HepG2 (cell line): Measurements from ENCODE around the gene STK32B. TPM values are rescaled to one million over a fixed set of nuclear protein-coding genes. Genes with fewer than 3 reads are reported as not detected.

Experiments
- ATAC-seq: fragments of 200-7000 bp; cut with Tn5 transposase; 3 replicates; pipeline ENCODE4 v1.9.1; 2020; ENCODE audit warnings: mild to moderate bottlenecking, moderate library complexity
- BruUV-seq: library from RNA; stranded (reverse); fragments of 400-500 nt; replicated peaks from 2 replicates; lab custom pipeline; 2021; lab: Mats Ljungman, UMichigan
- CTCF ChIA-PET: fragments of 300-600 bp; formaldehyde crosslinking; extraction: SDS; loops from one replicate; lab custom pipeline; 2021; ENCODE audit warnings: low total read pairs, inconsistent platforms, low intra/inter-chr PET ratio; lab: Yijun Ruan, JAX
- POLR2A ChIA-PET: fragments of 350-600 bp; sonication (Branson Sonifier 250); formaldehyde crosslinking; loops from one replicate; lab custom pipeline; 2020; ENCODE audit warnings: antibody characterized with exemption, inconsistent platforms; lab: Yijun Ruan, JAX
- DNase-seq: peaks from one replicate; pipeline ENCODE4 v3.0.0-alpha.2; 2015; ENCODE audit warnings: low spot score
- FAIRE-seq: peaks from 3 replicates; lab custom pipeline; 2011; peaks lifted over from hg19 to GRCh38; lab: Jason Lieb, UNC
- H2AFZ ChIP-seq: one replicate; pipeline ENCODE4 v1.6.1; 2011; ENCODE audit warnings: low read length, inconsistent platforms
- H3K27ac ChIP-seq: fragments of 300-600 bp; 3 replicates; pipeline ENCODE4 v1.8.0; 2011; ENCODE audit warnings: mixed run types, mild to moderate bottlenecking, mixed read lengths, low read length, inconsistent platforms; ENCODE audit not compliant: insufficient read depth; ENCODE audit errors: extremely low read length
- H3K27me3 ChIP-seq, 2 experiments: fragments of 200-600 bp in 1 of 2; 2 replicates in 1 of 2; 3 replicates in 1 of 2; pipeline versions ENCODE4 v1.6.0 to v1.8.0; 2011; ENCODE audit warnings: low read length in 2 of 2, mild to moderate bottlenecking in 2 of 2, moderate library complexity in 2 of 2, inconsistent platforms in 1 of 2; ENCODE audit not compliant: insufficient read depth in 2 of 2, control insufficient read depth in 1 of 2
- H3K36me3 ChIP-seq, 2 experiments: fragments of 200-600 bp in 1 of 2; replicated peaks in 1 of 2; 2 replicates in 1 of 2; 3 replicates in 1 of 2; pipeline versions ENCODE4 v1.5.1 to v1.8.0; 2011; ENCODE audit warnings: low read length in 2 of 2, inconsistent platforms in 1 of 2; ENCODE audit not compliant: insufficient read depth in 2 of 2, control insufficient read depth in 1 of 2
- H3K4me1 ChIP-seq: 2 replicates; pipeline ENCODE4 v1.5.1; 2012; ENCODE audit warnings: low read length, inconsistent platforms; ENCODE audit not compliant: insufficient read depth
- H3K4me2 ChIP-seq: 2 replicates; pipeline ENCODE4 v1.6.0; 2011; ENCODE audit warnings: low read depth, low read length, inconsistent platforms
- H3K4me3 ChIP-seq, 3 experiments: fragments of 200-600 bp in 1 of 3; sonication (generic), shearing (Covaris generic) in 1 of 3; replicated peaks in 1 of 3; 2 replicates each; pipeline ENCODE4 v1.5.1; 2011 to 2016; ENCODE audit warnings: low read length in 3 of 3, inconsistent platforms in 2 of 3, low read depth in 2 of 3, mild to moderate bottlenecking in 2 of 3, control low read depth in 1 of 3, mixed read lengths in 1 of 3; ENCODE audit not compliant: insufficient read depth in 1 of 3
- H3K79me2 ChIP-seq: one replicate; pipeline ENCODE4 v1.6.1; 2011; ENCODE audit warnings: low read length, inconsistent platforms; ENCODE audit not compliant: insufficient read depth
- H3K9ac ChIP-seq: 2 replicates; pipeline ENCODE4 v1.6.0; 2011; ENCODE audit warnings: mild to moderate bottlenecking, low read depth, low read length, inconsistent platforms; ENCODE audit not compliant: insufficient read depth
- H3K9me3 ChIP-seq: 2 replicates; pipeline ENCODE4 v1.5.1; 2012; ENCODE audit warnings: mild to moderate bottlenecking, low read length
- H4K20me1 ChIP-seq: 2 replicates; pipeline ENCODE4 v1.6.0; 2011; ENCODE audit warnings: inconsistent platforms, mild to moderate bottlenecking, low read length, moderate library complexity; ENCODE audit not compliant: insufficient read depth
- EZH2 ChIP-seq: conservative IDR thresholded peaks from 2 replicates; pipeline ENCODE4 v1.6.1; 2012; ENCODE audit warnings: mild to moderate bottlenecking, low read depth, low read length, moderate library complexity
- XBP1 ChIP-seq: sonication (generic); formaldehyde crosslinking; IDR thresholded peaks from 2 replicates; pipeline ENCODE4 v1.5.0; 2020; ENCODE audit warnings: missing genetic modification reagents
- ZNF564 ChIP-seq: sonication (generic); formaldehyde crosslinking; IDR thresholded peaks from 2 replicates; pipeline ENCODE4 v1.8.1; 2023; ENCODE audit warnings: mild to moderate bottlenecking, missing genetic modification reagents
- ZNF749 ChIP-seq: sonication (generic); formaldehyde crosslinking; IDR thresholded peaks from 2 replicates; pipeline ENCODE4 v1.8.0; 2022; ENCODE audit warnings: mild to moderate bottlenecking, missing genetic modification reagents, moderate library complexity, borderline replicate concordance
- ZNF776 ChIP-seq: sonication (generic); formaldehyde crosslinking; IDR thresholded peaks from 2 replicates; pipeline ENCODE4 v1.4.0; 2020; ENCODE audit warnings: mild to moderate bottlenecking, missing genetic modification reagents
- WGBS: methylation state at CpG from one replicate; pipeline ENCODE4 v1.1.6; 2017; ENCODE audit warnings: low lambda C conversion rate; 5-methylcytosine and 5-hydroxymethylcytosine counted together
- in situ Hi-C: cut with HindIII; loops from 2 replicates; pipeline ENCODE4 v1.10.0; 2017; ENCODE audit warnings: low pct_unique_long_range_greater_than_20kb; ENCODE audit not compliant: extremely low pct_ligation_motif_present
- intact Hi-C: fragments of 100-400 bp; cut with micrococcal nuclease; formaldehyde crosslinking; loops from one replicate; pipeline ENCODE4 v1.10.0; 2022; ENCODE audit not compliant: unreplicated experiment
- polyA plus RNA-seq, 8 experiments: library from polyadenylated mRNA; depleted of rRNA in 3 of 8; stranded (reverse) in 7 of 8; unstranded in 1 of 8; fragments of >200 nt; fragmentation: Illumina TruSeq in 4 of 8; extraction: Trizol in 4 of 8; gene quantifications; 2 replicates each; pipeline versions ENCODE4 v1.2.1 to v1.2.3, GENCODE V29; 2011 to 2016; ENCODE audit warnings: low read depth in 4 of 8, missing spikeins in 1 of 8, mixed read lengths in 1 of 8; ENCODE audit not compliant: insufficient read depth in 1 of 8
- total RNA-seq, 5 experiments: library from RNA; depleted of rRNA; stranded (reverse); fragments of >200 nt; fragmentation: Illumina TruSeq; extraction: Trizol; gene quantifications; 2 replicates each; pipeline ENCODE4 v1.2.3, GENCODE V29; 2016; ENCODE audit warnings: low read depth in 1 of 5
- TF ChIP-seq, protein P1 (sequence below): sonication (generic); formaldehyde crosslinking; IDR thresholded peaks from 2 replicates; pipeline ENCODE4 v1.8.1; 2023; ENCODE audit warnings: mild to moderate bottlenecking, missing genetic modification reagents
- TF ChIP-seq, protein P2 (sequence below): sonication (generic); formaldehyde crosslinking; conservative IDR thresholded peaks from 2 replicates; pipeline ENCODE4 v1.4.0; 2020; ENCODE audit warnings: missing genetic modification reagents
- TF ChIP-seq, protein P3 (sequence below): sonication (generic); formaldehyde crosslinking; IDR thresholded peaks from 2 replicates; pipeline ENCODE4 v1.4.0; 2020; ENCODE audit warnings: low read depth, mild to moderate bottlenecking, missing genetic modification reagents

The STK32B gene
- total and polyA plus RNA-seq, 2 of the 13 experiments (the other 11 are each of a cell fraction or from before 2014, with no cell fraction given): not detected

DNA sequence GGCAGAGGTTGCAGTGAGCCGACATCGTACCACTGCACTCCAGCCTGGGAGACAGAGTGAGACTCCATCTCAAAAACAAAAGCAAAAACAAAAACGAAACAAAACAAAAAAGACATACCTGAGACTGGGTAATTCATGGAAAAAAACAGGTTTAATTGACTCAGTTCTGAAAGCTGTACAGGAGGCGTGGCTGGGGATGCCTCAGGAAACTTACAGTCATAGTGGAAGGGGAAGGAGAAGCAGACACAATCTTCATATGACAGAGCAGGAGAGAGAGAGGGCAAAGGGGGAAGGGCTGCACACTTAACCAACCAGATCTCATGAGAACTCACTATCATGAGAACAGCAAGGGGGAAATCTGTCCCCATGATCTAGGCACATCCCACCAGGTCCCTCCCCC, 229.5 kb downstream of the STK32B start (continued):
- TF ChIP-seq, protein P1, sequence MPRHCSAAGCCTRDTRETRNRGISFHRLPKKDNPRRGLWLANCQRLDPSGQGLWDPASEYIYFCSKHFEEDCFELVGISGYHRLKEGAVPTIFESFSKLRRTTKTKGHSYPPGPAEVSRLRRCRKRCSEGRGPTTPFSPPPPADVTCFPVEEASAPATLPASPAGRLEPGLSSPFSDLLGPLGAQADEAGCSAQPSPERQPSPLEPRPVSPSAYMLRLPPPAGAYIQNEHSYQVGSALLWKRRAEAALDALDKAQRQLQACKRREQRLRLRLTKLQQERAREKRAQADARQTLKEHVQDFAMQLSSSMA (CRISPR knock-in tag): no peak
- TF ChIP-seq ZNF776 (CRISPR knock-in tag) (no peak), ZNF564 (CRISPR knock-in tag) (no peak), ZNF749 (CRISPR knock-in tag) (no peak)

DNA sequence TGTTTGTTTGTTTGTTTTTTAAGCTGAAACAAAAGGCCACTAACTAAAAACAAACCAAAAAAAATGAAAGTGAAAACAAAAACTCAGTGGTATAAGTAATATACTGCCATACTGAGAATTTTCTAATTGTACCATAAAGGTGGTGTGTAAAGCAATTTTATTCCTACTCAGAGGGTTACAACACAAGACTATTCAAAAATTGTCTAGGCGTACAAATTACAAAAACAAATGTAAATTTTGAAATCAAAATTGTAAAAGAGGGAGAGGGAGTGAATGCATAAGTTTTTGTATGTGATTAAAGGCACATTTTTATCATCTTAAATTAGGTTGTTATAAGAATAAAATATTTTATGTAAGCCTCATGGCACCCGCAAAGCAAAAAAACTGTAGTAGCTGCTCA, 232.6 kb downstream of the STK32B start:
- Histone ChIP-seq H2AFZ (no peak overlapping the region), H3K27ac (no peak overlapping the region), H4K20me1 (no peaks in the 10 kb centered on the region), H3K9me3 (no peaks in the 10 kb centered on the region)
- in situ Hi-C loops: no loop called here
- POLR2A ChIA-PET: no interaction called here
- TF ChIP-seq EZH2 (no peak), XBP1 (CRISPR knock-in tag) (no peak)
- TF ChIP-seq, protein P2, sequence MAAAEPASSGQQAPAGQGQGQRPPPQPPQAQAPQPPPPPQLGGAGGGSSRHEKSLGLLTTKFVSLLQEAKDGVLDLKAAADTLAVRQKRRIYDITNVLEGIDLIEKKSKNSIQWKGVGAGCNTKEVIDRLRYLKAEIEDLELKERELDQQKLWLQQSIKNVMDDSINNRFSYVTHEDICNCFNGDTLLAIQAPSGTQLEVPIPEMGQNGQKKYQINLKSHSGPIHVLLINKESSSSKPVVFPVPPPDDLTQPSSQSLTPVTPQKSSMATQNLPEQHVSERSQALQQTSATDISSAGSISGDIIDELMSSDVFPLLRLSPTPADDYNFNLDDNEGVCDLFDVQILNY (CRISPR knock-in tag): no peak
- TF ChIP-seq, protein P3, sequence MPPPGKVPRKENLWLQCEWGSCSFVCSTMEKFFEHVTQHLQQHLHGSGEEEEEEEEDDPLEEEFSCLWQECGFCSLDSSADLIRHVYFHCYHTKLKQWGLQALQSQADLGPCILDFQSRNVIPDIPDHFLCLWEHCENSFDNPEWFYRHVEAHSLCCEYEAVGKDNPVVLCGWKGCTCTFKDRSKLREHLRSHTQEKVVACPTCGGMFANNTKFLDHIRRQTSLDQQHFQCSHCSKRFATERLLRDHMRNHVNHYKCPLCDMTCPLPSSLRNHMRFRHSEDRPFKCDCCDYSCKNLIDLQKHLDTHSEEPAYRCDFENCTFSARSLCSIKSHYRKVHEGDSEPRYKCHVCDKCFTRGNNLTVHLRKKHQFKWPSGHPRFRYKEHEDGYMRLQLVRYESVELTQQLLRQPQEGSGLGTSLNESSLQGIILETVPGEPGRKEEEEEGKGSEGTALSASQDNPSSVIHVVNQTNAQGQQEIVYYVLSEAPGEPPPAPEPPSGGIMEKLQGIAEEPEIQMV (CRISPR knock-in tag): no peak
- TF ChIP-seq, all 625 proteins: peak for 0
- ATAC-seq: no peak
- no peaks in the 10 kb centered on the region for H3K36me3 ChIP-seq
- CTCF ChIA-PET: no interaction called here
- intact Hi-C loops: no loop called here
- no peak for FAIRE-seq
- no TSS peak for BruUV-seq
- WGBS: 48% methylated on average over 2 of the region's 2 CpGs
- peaks cover 20% of the 10 kb centered on the region for H3K4me1 ChIP-seq
- no peak overlapping the region for H3K4me3 ChIP-seq
- H3K79me2 ChIP-seq: no peaks in the 10 kb centered on the region
- no peaks in the 10 kb centered on the region for H3K27me3 ChIP-seq
- no peak for DNase-seq
- no peak overlapping the region for H3K9ac ChIP-seq
- no peak overlapping the region for H3K4me2 ChIP-seq
